ENCODE data around the gene ATXN3.

DNA sequence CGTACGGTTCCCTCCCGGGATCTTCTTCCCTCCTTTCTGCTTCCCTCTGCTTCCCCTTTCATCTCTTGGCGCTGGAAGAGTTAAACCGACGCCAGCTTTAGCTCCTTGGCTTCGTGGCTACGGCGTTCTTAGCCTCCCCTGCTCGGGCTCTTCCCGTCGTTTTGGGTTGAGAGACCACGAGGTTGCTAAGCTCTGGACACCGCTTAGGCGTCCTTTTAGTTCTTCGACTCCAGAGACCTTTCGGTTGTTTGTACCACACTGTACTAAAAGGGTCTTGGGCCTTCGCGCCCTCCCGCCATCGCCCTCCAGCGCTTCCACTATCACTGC is 15.9 kb upstream of the ATXN3 start:
- TF ChIP-seq TAF1 (IDR thresholded peaks at IDR 0.05; ENCODE audit: borderline replicate concordance, insufficient read depth, low read length) (no peak), SIN3A (IDR thresholded peaks at IDR 0.05; ENCODE audit: borderline replicate concordance, insufficient read depth, low read length) (no peak)

Measured in PFSK-1 (cell line).